Measurements from ENCODE around the gene PTPRD. TPM values are rescaled to one million over a fixed set of nuclear protein-coding genes. Genes with fewer than 3 reads are reported as not detected.

Gene PTPRD
- total RNA-seq, 4 donors from 2014 or later, result 0.78 to 11.7 (median 1.6) TPM

GRCh38 chr9:9819886-9820285 lies 792.9 kb downstream of the PTPRD start:
- no peak for TF ChIP-seq POLR2A (IDR thresholded peaks at IDR 0.05)
- TF ChIP-seq CTCF (IDR thresholded peaks at IDR 0.05 in 4 of 5, conservative IDR thresholded peaks at IDR 0.05 in 1 of 5), result no peak
- in situ Hi-C loops (cut with MboI; ENCODE audit: low sequenced_read_pairs in 4 of 4), result no loop called here

GRCh38 chr9:9817176-9817575 lies 795.6 kb downstream of the PTPRD start:
- intact Hi-C loops (cut with DNase I; ENCODE audit: low total_unique reads) (no loop called here), in situ Hi-C loops (cut with MboI; ENCODE audit: low sequenced_read_pairs in 4 of 4) (no loop called here)
- Histone ChIP-seq H3K36me3 (no peaks in the 10 kb centered on the region), H3K4me3 (no peak overlapping the region), H3K27ac (no peak overlapping the region), H3K4me1 (no peaks in the 10 kb centered on the region), H3K27me3 (no peaks in the 10 kb centered on the region), H3K9me3 (no peaks in the 10 kb centered on the region)
- no peak for ATAC-seq
- no peak for DNase-seq
- TF ChIP-seq CTCF (IDR thresholded peaks at IDR 0.05 in 4 of 5, conservative IDR thresholded peaks at IDR 0.05 in 1 of 5) (no peak), POLR2A (IDR thresholded peaks at IDR 0.05) (no peak)

More at GRCh38 chr9:9819886-9820285, 792.9 kb downstream of the PTPRD start:
- no peaks in the 10 kb centered on the region for H3K27me3 ChIP-seq
- no peaks in the 10 kb centered on the region for H3K4me1 ChIP-seq
- ATAC-seq, result no peak
- no peak for DNase-seq
- H3K4me3 ChIP-seq, result no peak overlapping the region
- intact Hi-C loops (cut with DNase I; ENCODE audit: low total_unique reads), result no loop called here
- no peak overlapping the region for H3K27ac ChIP-seq
- no peaks in the 10 kb centered on the region for H3K36me3 ChIP-seq
- no peaks in the 10 kb centered on the region for H3K9me3 ChIP-seq

GRCh38 chr9:9804109-9804508 lies 808.7 kb downstream of the PTPRD start:
- H3K9me3 ChIP-seq, result no peaks in the 10 kb centered on the region
- no peak for ATAC-seq
- TF ChIP-seq CTCF (IDR thresholded peaks at IDR 0.05 in 4 of 5, conservative IDR thresholded peaks at IDR 0.05 in 1 of 5), result no peak
- no peak for TF ChIP-seq POLR2A (IDR thresholded peaks at IDR 0.05)
- in situ Hi-C loops (cut with MboI; ENCODE audit: low sequenced_read_pairs in 4 of 4) (no loop called here), intact Hi-C loops (cut with DNase I; ENCODE audit: low total_unique reads) (no loop called here)
- H3K27me3 ChIP-seq, result no peaks in the 10 kb centered on the region
- no peaks in the 10 kb centered on the region for H3K4me1 ChIP-seq
- DNase-seq, result no peak
- H3K27ac ChIP-seq, result no peak overlapping the region
- no peaks in the 10 kb centered on the region for H3K36me3 ChIP-seq
- no peak overlapping the region for H3K4me3 ChIP-seq

GRCh38 chr9:9799287-9799686 lies 813.5 kb downstream of the PTPRD start:
- no peak for DNase-seq
- Histone ChIP-seq H3K9me3 (no peaks in the 10 kb centered on the region), H3K27ac (no peak overlapping the region), H3K36me3 (no peaks in the 10 kb centered on the region), H3K4me3 (no peak overlapping the region), H3K27me3 (no peaks in the 10 kb centered on the region), H3K4me1 (no peaks in the 10 kb centered on the region)
- TF ChIP-seq POLR2A (IDR thresholded peaks at IDR 0.05), result no peak
- TF ChIP-seq CTCF (IDR thresholded peaks at IDR 0.05 in 4 of 5, conservative IDR thresholded peaks at IDR 0.05 in 1 of 5), result no peak
- ATAC-seq, result no peak
- in situ Hi-C loops (cut with MboI; ENCODE audit: low sequenced_read_pairs in 4 of 4), result loop anchor here in 1 of 4 donors (10.0 kb wide), 1 partner anchor 194 kb away; no protein-coding TSS in a partner anchor
- intact Hi-C loops (cut with DNase I; ENCODE audit: low total_unique reads), result no loop called here
